Activated T-cell treated with anti-CD3 and anti-CD28 coated beads for 48 hours (primary cell): ENCODE measurements around the gene ISLR.

ENCODE experiments used
- DNase-seq: peaks from one replicate; pipeline ENCODE4 v3.0.0-alpha.2; 2020; ENCODE audit warnings: low read depth

Gene ISLR

GRCh38 chr15:74193905-74194304 is 20.4 kb downstream of the ISLR start:
- DNase-seq: no peak

- DNase-seq: no peak
These were observed 21.4 kb downstream of the ISLR start for GRCh38 chr15:74194572-74195559.

- no peak for DNase-seq
These were observed 22.7 kb downstream of the ISLR start for GRCh38 chr15:74196175-74196574.

- DNase-seq: no peak
These were observed 23.9 kb downstream of the ISLR start for GRCh38 chr15:74197176-74197965.

GRCh38 chr15:74199297-74199652 is 25.8 kb downstream of the ISLR start:
- no peak for DNase-seq

- no peak for DNase-seq
These were observed 26.9 kb downstream of the ISLR start for GRCh38 chr15:74200412-74200815.

GRCh38 chr15:74200871-74201419 is 27.4 kb downstream of the ISLR start:
- DNase-seq: no peak

- DNase-seq: no peak
These were observed 28.4 kb downstream of the ISLR start for GRCh38 chr15:74201710-74202420.

- no peak for DNase-seq
These were observed 29.2 kb downstream of the ISLR start, which contains the start of gene STRA6 for GRCh38 chr15:74202452-74203401. Gene STRA6 (minus strand): TSS chr15:74202787. CDS start chr15:74202267, 520 bp downstream.

- no peak for DNase-seq
These were observed 30.5 kb downstream of the ISLR start for GRCh38 chr15:74203914-74204431.

- no peak for DNase-seq
These were observed 32.1 kb downstream of the ISLR start for GRCh38 chr15:74205582-74205947.

GRCh38 chr15:74206801-74207281 is 33.3 kb downstream of the ISLR start:
- no peak for DNase-seq

- no peak for DNase-seq
These were observed 34.3 kb downstream of the ISLR start for GRCh38 chr15:74207652-74208440.

- DNase-seq: no peak
These were observed 35.0 kb downstream of the ISLR start for GRCh38 chr15:74208496-74208895.

GRCh38 chr15:74208901-74209559 is 35.5 kb downstream of the ISLR start:
- no peak for DNase-seq

GRCh38 chr15:74209560-74209958 is 36.0 kb downstream of the ISLR start:
- DNase-seq: no peak

- DNase-seq: no peak
These were observed 36.6 kb downstream of the ISLR start for GRCh38 chr15:74209997-74210671.

- no peak for DNase-seq
These were observed 37.2 kb downstream of the ISLR start for GRCh38 chr15:74210729-74211128.
